K562 (cell line): ENCODE data around the gene R3HDM2. TPM values are rescaled to one million over a fixed set of nuclear protein-coding genes. Genes with fewer than 3 reads are reported as not detected.

Experiments
- ARID4B ChIP-seq: sonication (generic); formaldehyde crosslinking; IDR thresholded peaks from 2 replicates; pipeline ENCODE4 v1.8.0; 2022; ENCODE audit warnings: mild to moderate bottlenecking, missing genetic modification reagents
- L3MBTL2 ChIP-seq: fragments of 450-650 bp; IDR thresholded peaks from 2 replicates; pipeline ENCODE4 v1.6.1; 2016; ENCODE audit warnings: mild to moderate bottlenecking, moderate library complexity
- NR0B1 ChIP-seq: fragments of 450-650 bp; IDR thresholded peaks from one replicate; pipeline ENCODE4 v1.6.1; 2018; ENCODE audit warnings: mild to moderate bottlenecking, moderate library complexity; ENCODE audit not compliant: partially characterized antibody
- PKNOX1 ChIP-seq: fragments of 450-650 bp; IDR thresholded peaks from 2 replicates; pipeline ENCODE4 v1.6.1; 2016
- SAFB2 ChIP-seq: fragments of 200-400 bp; formaldehyde crosslinking; IDR thresholded peaks from 2 replicates; pipeline ENCODE4 v1.6.1; 2018; ENCODE audit warnings: borderline replicate concordance, low read length, low read depth, moderate library complexity; ENCODE audit not compliant: severe bottlenecking
- SIRT6 ChIP-seq: IDR thresholded peaks from one replicate; pipeline ENCODE4 v1.6.1; 2012; ENCODE audit warnings: low read depth, mild to moderate bottlenecking, control low read depth, inconsistent platforms, low read length, moderate library complexity
- SP2 ChIP-seq: IDR thresholded peaks from 2 replicates; pipeline ENCODE4 v1.6.1; 2011; ENCODE audit warnings: mild to moderate bottlenecking, low read depth, low read length, moderate library complexity; ENCODE audit not compliant: poor library complexity, severe bottlenecking; ENCODE audit errors: extremely low read depth
- ZEB2 ChIP-seq: fragments of 450-650 bp; IDR thresholded peaks from 2 replicates; pipeline ENCODE4 v1.6.1; 2016
- ZNF197 ChIP-seq: fragments of 200-800 bp; sonication (Bioruptor generic); IDR thresholded peaks from 2 replicates; pipeline ENCODE4 v1.6.1; 2016; ENCODE audit warnings: low read depth, missing genetic modification characterization, missing compliant biosample characterization
- ZNF695 ChIP-seq: fragments of 450-650 bp; formaldehyde crosslinking; IDR thresholded peaks from 2 replicates; pipeline ENCODE4 v1.4.0; 2020; ENCODE audit warnings: mild to moderate bottlenecking, moderate library complexity
- polyA plus RNA-seq, 8 experiments: library from polyadenylated mRNA; depleted of rRNA in 4 of 8; stranded (reverse) in 5 of 8; unstranded in 3 of 8; fragments of >200 nt; fragmentation: Nextera tagmentation in 2 of 8; fragmentation: Illumina TruSeq in 1 of 8; extraction: Ambion mirVana in 2 of 8; extraction: Trizol in 1 of 8; gene quantifications; 2 replicates each; pipeline versions ENCODE4 v1.2.1 to v1.2.3, GENCODE V29; 2011 to 2014; ENCODE audit warnings: inconsistent platforms in 1 of 8, missing spikeins in 1 of 8
- total RNA-seq, 7 experiments: library from RNA; depleted of rRNA in 6 of 7; stranded (reverse); fragments of >200 nt in 6 of 7; fragmentation: Illumina TruSeq in 2 of 7; extraction: Trizol in 2 of 7; gene quantifications; 2 replicates each; pipeline versions ENCODE4 v1.2.1 to v1.2.3, GENCODE V29; 2011 to 2021; ENCODE audit warnings: low replicate concordance in 1 of 7

R3HDM2 gene
- total and polyA plus RNA-seq, 9 of the 15 experiments (the other 6 are each of a cell fraction or from before 2014, with no cell fraction given) = 3.3 to 18.8 (median 9.0) TPM

GRCh38 chr12:57216014-57216911 lies 214.6 kb downstream of the R3HDM2 start, which contains the start of gene NXPH4 (continued):
- TF ChIP-seq SIRT6 (no peak), SAFB2 (no peak), ZEB2 (0 out of 2 replicates have a peak, but pooled peaks have one; percentile 15), SP2 (no peak), ZNF695 (CRISPR knock-in tag) (no peak), ZNF197 (CRISPR knock-in tag) (no peak), ARID4B (CRISPR knock-in tag) (no peak), L3MBTL2 (peak; percentile 86), PKNOX1 (0 out of 2 replicates have a peak, but pooled peaks have one; percentile 7), NR0B1 (no peak)
- TF ChIP-seq, all 486 proteins: peak for 14
